WTC11 (cell line): ENCODE data around the gene ZNF217.

ENCODE experiments used
- ETV6 ChIP-seq: sonication (generic); formaldehyde crosslinking; IDR thresholded peaks from 2 replicates; pipeline ENCODE4 v1.8.1; 2022; ENCODE audit warnings: mild to moderate bottlenecking, missing genetic modification reagents
- FOXP1 ChIP-seq: sonication (generic); formaldehyde crosslinking; IDR thresholded peaks from 2 replicates; pipeline ENCODE4 v1.8.0; 2022; ENCODE audit warnings: missing genetic modification reagents, mild to moderate bottlenecking, moderate library complexity, borderline replicate concordance
- NR1H2 ChIP-seq: sonication (generic); formaldehyde crosslinking; IDR thresholded peaks from 2 replicates; pipeline ENCODE4 v1.9.0; 2021; ENCODE audit warnings: mild to moderate bottlenecking, moderate library complexity, missing genetic modification reagents
- RELA ChIP-seq: sonication (generic); formaldehyde crosslinking; IDR thresholded peaks from 2 replicates; pipeline ENCODE4 v1.8.1; 2022; ENCODE audit warnings: missing genetic modification reagents, mild to moderate bottlenecking, borderline replicate concordance
- ZNF138 ChIP-seq: sonication (generic); formaldehyde crosslinking; conservative IDR thresholded peaks from 2 replicates; pipeline ENCODE4 v1.8.1; 2022; ENCODE audit warnings: mild to moderate bottlenecking, moderate library complexity, missing genetic modification reagents
- TF ChIP-seq, protein P1 (sequence below): fragments of 200-600 bp; IDR thresholded peaks from 2 replicates; pipeline ENCODE4 v1.8.0; 2022; ENCODE audit warnings: antibody characterized with exemption
- TF ChIP-seq, protein P2 (sequence below): sonication (generic); formaldehyde crosslinking; IDR thresholded peaks from 2 replicates; pipeline ENCODE4 v1.8.0; 2022; ENCODE audit warnings: mild to moderate bottlenecking, missing genetic modification reagents
- TF ChIP-seq, protein P3 (sequence below): sonication (generic); formaldehyde crosslinking; conservative IDR thresholded peaks from 2 replicates; pipeline ENCODE4 v1.8.1; 2023; ENCODE audit warnings: mild to moderate bottlenecking, low read depth, missing genetic modification reagents, moderate library complexity
- TF ChIP-seq, protein P4 (sequence below): sonication (generic); formaldehyde crosslinking; IDR thresholded peaks from 2 replicates; pipeline ENCODE4 v1.8.1; 2023; ENCODE audit warnings: mild to moderate bottlenecking, missing genetic modification reagents, moderate library complexity

DNA sequence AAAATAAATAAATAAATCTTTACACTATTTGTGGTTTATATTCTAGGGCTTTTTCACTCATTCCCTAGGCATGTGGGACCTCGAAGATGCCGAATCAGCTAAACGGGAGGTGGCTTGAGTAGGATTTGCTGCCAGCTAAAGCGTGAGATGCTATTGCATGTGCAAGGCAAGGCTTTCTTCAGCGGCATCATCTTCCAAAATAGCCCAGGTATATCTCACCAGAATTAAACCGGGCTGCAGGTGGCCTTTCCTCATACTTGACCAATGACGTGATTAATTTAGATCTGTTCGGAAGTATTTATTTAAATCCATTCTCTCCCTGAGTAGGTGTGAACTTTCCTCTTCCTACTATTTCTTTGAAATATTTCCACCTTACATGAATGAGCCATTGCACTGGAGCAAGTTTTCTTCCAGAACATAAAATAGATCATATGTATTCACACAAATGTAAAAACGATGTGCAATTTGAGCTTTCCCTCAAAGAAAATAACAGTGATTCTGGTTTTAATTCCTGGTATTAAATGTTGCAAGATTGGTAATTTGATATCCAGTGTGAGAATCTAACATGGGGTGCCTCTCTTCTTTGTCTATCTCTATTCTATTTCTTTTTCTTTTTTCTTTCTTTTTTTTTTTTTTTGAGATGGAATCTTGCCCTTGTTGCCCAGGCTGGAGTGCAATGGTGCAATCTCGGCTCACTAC lies 24.3 kb upstream of the ZNF217 start:
- TF ChIP-seq, protein P1, sequence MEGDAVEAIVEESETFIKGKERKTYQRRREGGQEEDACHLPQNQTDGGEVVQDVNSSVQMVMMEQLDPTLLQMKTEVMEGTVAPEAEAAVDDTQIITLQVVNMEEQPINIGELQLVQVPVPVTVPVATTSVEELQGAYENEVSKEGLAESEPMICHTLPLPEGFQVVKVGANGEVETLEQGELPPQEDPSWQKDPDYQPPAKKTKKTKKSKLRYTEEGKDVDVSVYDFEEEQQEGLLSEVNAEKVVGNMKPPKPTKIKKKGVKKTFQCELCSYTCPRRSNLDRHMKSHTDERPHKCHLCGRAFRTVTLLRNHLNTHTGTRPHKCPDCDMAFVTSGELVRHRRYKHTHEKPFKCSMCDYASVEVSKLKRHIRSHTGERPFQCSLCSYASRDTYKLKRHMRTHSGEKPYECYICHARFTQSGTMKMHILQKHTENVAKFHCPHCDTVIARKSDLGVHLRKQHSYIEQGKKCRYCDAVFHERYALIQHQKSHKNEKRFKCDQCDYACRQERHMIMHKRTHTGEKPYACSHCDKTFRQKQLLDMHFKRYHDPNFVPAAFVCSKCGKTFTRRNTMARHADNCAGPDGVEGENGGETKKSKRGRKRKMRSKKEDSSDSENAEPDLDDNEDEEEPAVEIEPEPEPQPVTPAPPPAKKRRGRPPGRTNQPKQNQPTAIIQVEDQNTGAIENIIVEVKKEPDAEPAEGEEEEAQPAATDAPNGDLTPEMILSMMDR, result no peak
- TF ChIP-seq ETV6 (CRISPR knock-in tag), result no peak
- TF ChIP-seq, protein P2, sequence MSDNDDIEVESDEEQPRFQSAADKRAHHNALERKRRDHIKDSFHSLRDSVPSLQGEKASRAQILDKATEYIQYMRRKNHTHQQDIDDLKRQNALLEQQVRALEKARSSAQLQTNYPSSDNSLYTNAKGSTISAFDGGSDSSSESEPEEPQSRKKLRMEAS (CRISPR knock-in tag), result no peak
- TF ChIP-seq RELA (CRISPR knock-in tag), result no peak
- no peak for TF ChIP-seq NR1H2 (CRISPR knock-in tag)
- TF ChIP-seq, protein P3, sequence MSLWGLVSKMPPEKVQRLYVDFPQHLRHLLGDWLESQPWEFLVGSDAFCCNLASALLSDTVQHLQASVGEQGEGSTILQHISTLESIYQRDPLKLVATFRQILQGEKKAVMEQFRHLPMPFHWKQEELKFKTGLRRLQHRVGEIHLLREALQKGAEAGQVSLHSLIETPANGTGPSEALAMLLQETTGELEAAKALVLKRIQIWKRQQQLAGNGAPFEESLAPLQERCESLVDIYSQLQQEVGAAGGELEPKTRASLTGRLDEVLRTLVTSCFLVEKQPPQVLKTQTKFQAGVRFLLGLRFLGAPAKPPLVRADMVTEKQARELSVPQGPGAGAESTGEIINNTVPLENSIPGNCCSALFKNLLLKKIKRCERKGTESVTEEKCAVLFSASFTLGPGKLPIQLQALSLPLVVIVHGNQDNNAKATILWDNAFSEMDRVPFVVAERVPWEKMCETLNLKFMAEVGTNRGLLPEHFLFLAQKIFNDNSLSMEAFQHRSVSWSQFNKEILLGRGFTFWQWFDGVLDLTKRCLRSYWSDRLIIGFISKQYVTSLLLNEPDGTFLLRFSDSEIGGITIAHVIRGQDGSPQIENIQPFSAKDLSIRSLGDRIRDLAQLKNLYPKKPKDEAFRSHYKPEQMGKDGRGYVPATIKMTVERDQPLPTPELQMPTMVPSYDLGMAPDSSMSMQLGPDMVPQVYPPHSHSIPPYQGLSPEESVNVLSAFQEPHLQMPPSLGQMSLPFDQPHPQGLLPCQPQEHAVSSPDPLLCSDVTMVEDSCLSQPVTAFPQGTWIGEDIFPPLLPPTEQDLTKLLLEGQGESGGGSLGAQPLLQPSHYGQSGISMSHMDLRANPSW, result no peak
- TF ChIP-seq, protein P4, sequence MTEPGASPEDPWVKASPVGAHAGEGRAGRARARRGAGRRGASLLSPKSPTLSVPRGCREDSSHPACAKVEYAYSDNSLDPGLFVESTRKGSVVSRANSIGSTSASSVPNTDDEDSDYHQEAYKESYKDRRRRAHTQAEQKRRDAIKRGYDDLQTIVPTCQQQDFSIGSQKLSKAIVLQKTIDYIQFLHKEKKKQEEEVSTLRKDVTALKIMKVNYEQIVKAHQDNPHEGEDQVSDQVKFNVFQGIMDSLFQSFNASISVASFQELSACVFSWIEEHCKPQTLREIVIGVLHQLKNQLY (CRISPR knock-in tag), result no peak
- TF ChIP-seq FOXP1 (CRISPR knock-in tag), result no peak
- TF ChIP-seq ZNF138 (CRISPR knock-in tag), result no peak
